Esophagus squamous epithelium (tissue), 4 donors: Measurements from ENCODE around the gene CDC42EP1.

Experiments used
- POLR2A ChIP-seq, 4 donors: fragments of 450-650 bp; IDR thresholded peaks; one replicate each; pipeline ENCODE4 v1.6.1; 2017; ENCODE audit warnings: antibody characterized with exemption in 4 of 4, mild to moderate bottlenecking in 4 of 4, moderate library complexity in 3 of 4
- TF ChIP-seq, protein P1 (sequence below), 6 experiments: fragments of 450-650 bp in 4 of 6; fragments of 200-600 bp in 2 of 6; sonication (generic) in 2 of 6; IDR thresholded peaks; one replicate each; pipeline ENCODE4 v1.5.1; 2016 to 2019; ENCODE audit warnings: antibody characterized with exemption in 6 of 6, mild to moderate bottlenecking in 4 of 6, moderate library complexity in 4 of 6

DNA sequence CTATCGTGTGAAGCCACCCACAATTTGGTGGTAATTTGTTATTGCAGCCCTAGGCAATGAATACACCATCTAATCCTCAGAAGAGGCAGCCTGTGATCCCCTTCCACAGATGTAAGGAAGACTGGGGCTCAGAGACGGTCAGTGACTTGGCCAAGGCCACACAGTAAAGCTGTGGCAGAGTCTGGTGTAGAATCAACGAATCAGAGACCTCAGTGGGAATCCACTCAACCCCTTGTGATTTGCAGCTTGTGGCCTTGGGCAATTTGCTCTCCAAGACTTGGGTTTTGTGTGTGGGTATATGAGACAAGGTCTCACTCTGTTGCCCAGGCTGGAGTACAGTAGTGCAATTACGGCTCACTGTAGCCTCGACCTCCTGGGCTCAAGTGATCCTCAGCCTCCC, 17.7 kb downstream of the CDC42EP1 start:
- no peak for TF ChIP-seq POLR2A (IDR thresholded peaks at IDR 0.05)
- TF ChIP-seq, protein P1, sequence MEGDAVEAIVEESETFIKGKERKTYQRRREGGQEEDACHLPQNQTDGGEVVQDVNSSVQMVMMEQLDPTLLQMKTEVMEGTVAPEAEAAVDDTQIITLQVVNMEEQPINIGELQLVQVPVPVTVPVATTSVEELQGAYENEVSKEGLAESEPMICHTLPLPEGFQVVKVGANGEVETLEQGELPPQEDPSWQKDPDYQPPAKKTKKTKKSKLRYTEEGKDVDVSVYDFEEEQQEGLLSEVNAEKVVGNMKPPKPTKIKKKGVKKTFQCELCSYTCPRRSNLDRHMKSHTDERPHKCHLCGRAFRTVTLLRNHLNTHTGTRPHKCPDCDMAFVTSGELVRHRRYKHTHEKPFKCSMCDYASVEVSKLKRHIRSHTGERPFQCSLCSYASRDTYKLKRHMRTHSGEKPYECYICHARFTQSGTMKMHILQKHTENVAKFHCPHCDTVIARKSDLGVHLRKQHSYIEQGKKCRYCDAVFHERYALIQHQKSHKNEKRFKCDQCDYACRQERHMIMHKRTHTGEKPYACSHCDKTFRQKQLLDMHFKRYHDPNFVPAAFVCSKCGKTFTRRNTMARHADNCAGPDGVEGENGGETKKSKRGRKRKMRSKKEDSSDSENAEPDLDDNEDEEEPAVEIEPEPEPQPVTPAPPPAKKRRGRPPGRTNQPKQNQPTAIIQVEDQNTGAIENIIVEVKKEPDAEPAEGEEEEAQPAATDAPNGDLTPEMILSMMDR (IDR thresholded peaks at IDR 0.05), result no peak
